Body of pancreas (tissue), 4 donors: Measurements from ENCODE around the gene DARS1. TPM values are rescaled to one million over a fixed set of nuclear protein-coding genes. Genes with fewer than 3 reads are reported as not detected.

Experiments
- ATAC-seq: fragments of 150-250 bp; one replicate; pipeline ENCODE4 v1.9.1; 2016
- DNase-seq, 4 donors: peaks; one replicate each; pipeline ENCODE4 v3.0.0-alpha.2; 2019
- H3K27ac ChIP-seq, 4 donors: fragments of 200-600 bp; sonication (generic); 1 replicate in 3 of 4; 2 replicates in 1 of 4; pipeline versions ENCODE4 v1.5.1 to v1.6.1; 2016 to 2019; ENCODE audit warnings: mild to moderate bottlenecking in 1 of 4, mixed read lengths in 1 of 4, moderate library complexity in 1 of 4
- H3K27me3 ChIP-seq, 2 donors: fragments of 200-600 bp; sonication (generic); one replicate each; pipeline ENCODE4 v1.6.0; 2016; ENCODE audit warnings: mild to moderate bottlenecking in 1 of 2
- H3K36me3 ChIP-seq, 2 donors: fragments of 200-600 bp; sonication (generic); replicated peaks in 1 of 2; 2 replicates each; pipeline ENCODE4 v1.5.1; 2016; ENCODE audit warnings: low read depth in 2 of 2; ENCODE audit not compliant: insufficient read depth in 1 of 2
- H3K4me1 ChIP-seq: fragments of 200-600 bp; sonication (generic); one replicate; pipeline ENCODE4 v1.6.0; 2016
- H3K4me3 ChIP-seq, 2 donors: fragments of 200-600 bp; sonication (generic); 1 replicate in 1 of 2; 2 replicates in 1 of 2; pipeline ENCODE4 v1.5.1; 2016 to 2019
- H3K9me3 ChIP-seq, 3 donors: fragments of 200-600 bp; sonication (generic); 1 replicate in 2 of 3; 2 replicates in 1 of 3; pipeline ENCODE4 v1.5.1; 2016
- CTCF ChIP-seq, 7 experiments: fragments of 450-650 bp in 4 of 7; fragments of 200-600 bp in 3 of 7; sonication (generic) in 3 of 7; IDR thresholded peaks; one replicate each; pipeline ENCODE4 v1.5.1; 2016 to 2019; ENCODE audit warnings: antibody characterized with exemption in 7 of 7
- POLR2A ChIP-seq, 3 donors: fragments of 450-650 bp; IDR thresholded peaks; one replicate each; pipeline ENCODE4 v1.6.1; 2016; ENCODE audit warnings: antibody characterized with exemption in 3 of 3, mild to moderate bottlenecking in 2 of 3
- WGBS, 2 donors: methylation state at CpG; one replicate each; pipeline ENCODE4 v1.1.5; 2017; 5-methylcytosine and 5-hydroxymethylcytosine counted together
- intact Hi-C: fragments of 100-400 bp; cut with DNase I; formaldehyde crosslinking; loops from one replicate; pipeline ENCODE4 v1.15.1; 2023
- total RNA-seq, 2 donors: library from RNA; depleted of rRNA; stranded (reverse); fragments of >200 nt; gene quantifications; one replicate each; pipeline ENCODE4 v1.1.0, GENCODE V29; 2016

Gene DARS1
- total RNA-seq, 2 donors from 2014 or later, result 22.1 to 29.3 TPM

GRCh38 chr2:136031711-136032110, 46.3 kb upstream of the DARS1 start:
- H3K27me3 ChIP-seq, result no peaks in the 10 kb centered on the region
- no peaks in the 10 kb centered on the region for H3K36me3 ChIP-seq
- TF ChIP-seq CTCF (IDR thresholded peaks at IDR 0.05) (no peak), POLR2A (IDR thresholded peaks at IDR 0.05) (no peak)
- no peaks in the 10 kb centered on the region for H3K9me3 ChIP-seq
- no peak for ATAC-seq
- H3K27ac ChIP-seq, result no peak overlapping the region
- no peak overlapping the region for H3K4me3 ChIP-seq
- H3K4me1 ChIP-seq, result no peaks in the 10 kb centered on the region
- no peak for DNase-seq
- WGBS, 2 donors, result 67 to 81% methylated on average over 7 of the region's 7 CpGs
- intact Hi-C loops, result no loop called here

- Histone ChIP-seq H3K9me3 (no peaks in the 10 kb centered on the region), H3K4me1 (peaks cover 6% of the 10 kb centered on the region), H3K27me3 (no peaks in the 10 kb centered on the region), H3K27ac (no peak overlapping the region), H3K36me3 (no peaks in the 10 kb centered on the region), H3K4me3 (no peak overlapping the region)
- intact Hi-C loops, result no loop called here
- ATAC-seq, result no peak
- DNase-seq, result no peak
- 69 to 82% methylated on average over 3 of the region's 3 CpGs for WGBS, 2 donors
- no peak for TF ChIP-seq CTCF (IDR thresholded peaks at IDR 0.05)
- no peak for TF ChIP-seq POLR2A (IDR thresholded peaks at IDR 0.05)
These were observed 45.0 kb upstream of the DARS1 start for GRCh38 chr2:136030406-136030805.

GRCh38 chr2:136029149-136029548, 43.7 kb upstream of the DARS1 start:
- DNase-seq, result no peak
- H3K4me3 ChIP-seq, result no peak overlapping the region
- H3K4me1 ChIP-seq, result peaks cover 8% of the 10 kb centered on the region
- H3K27ac ChIP-seq, result no peak overlapping the region
- intact Hi-C loops, result no loop called here
- no peaks in the 10 kb centered on the region for H3K27me3 ChIP-seq
- TF ChIP-seq POLR2A (IDR thresholded peaks at IDR 0.05) (no peak), CTCF (IDR thresholded peaks at IDR 0.05) (no peak)
- no peaks in the 10 kb centered on the region for H3K9me3 ChIP-seq
- 75 to 76% methylated on average over 6 of the region's 6 CpGs for WGBS, 2 donors
- no peak for ATAC-seq
- no peaks in the 10 kb centered on the region for H3K36me3 ChIP-seq

GRCh38 chr2:136028001-136028400, 42.6 kb upstream of the DARS1 start:
- Histone ChIP-seq H3K9me3 (no peaks in the 10 kb centered on the region), H3K27me3 (no peaks in the 10 kb centered on the region), H3K36me3 (no peaks in the 10 kb centered on the region), H3K4me3 (no peak overlapping the region), H3K4me1 (peaks cover 8% of the 10 kb centered on the region), H3K27ac (no peak overlapping the region)
- TF ChIP-seq POLR2A (IDR thresholded peaks at IDR 0.05) (no peak), CTCF (IDR thresholded peaks at IDR 0.05) (no peak)
- WGBS, 2 donors, result 90 to 93% methylated on average over 9 of the region's 9 CpGs
- DNase-seq (no peak), ATAC-seq (no peak)
- intact Hi-C loops, result no loop called here

- H3K9me3 ChIP-seq, result no peaks in the 10 kb centered on the region
- ATAC-seq, result no peak
- no peak for TF ChIP-seq POLR2A (IDR thresholded peaks at IDR 0.05)
- TF ChIP-seq CTCF (IDR thresholded peaks at IDR 0.05), result no peak
- H3K4me1 ChIP-seq, result peaks cover 8% of the 10 kb centered on the region
- DNase-seq, result no peak
- intact Hi-C loops, result no loop called here
- H3K4me3 ChIP-seq, result no peak overlapping the region
- H3K27me3 ChIP-seq, result no peaks in the 10 kb centered on the region
- H3K27ac ChIP-seq, result no peak overlapping the region
- 90 to 92% methylated on average over 7 of the region's 7 CpGs for WGBS, 2 donors
- H3K36me3 ChIP-seq, result no peaks in the 10 kb centered on the region
These were observed 41.7 kb upstream of the DARS1 start for GRCh38 chr2:136027112-136027511.
